Smooth muscle cell (in vitro differentiated cells): Measurements from ENCODE around the gene UBA52. TPM values are rescaled to one million over a fixed set of nuclear protein-coding genes. Genes with fewer than 3 reads are reported as not detected.
A peak's percentile ranks its signal among the peaks of the same experiment; 100 is the strongest.

Experiments used
- DNase-seq: peaks from one replicate; lab custom pipeline; 2025; ENCODE audit not compliant: unreplicated experiment; lab: John Stamatoyannopoulos, UW
- H2AFZ ChIP-seq: fragments of 200-600 bp; sonication (generic); 2 replicates; pipeline ENCODE4 v1.6.0; 2016; ENCODE audit warnings: antibody characterized with exemption, low read depth, mild to moderate bottlenecking
- H3F3A ChIP-seq: fragments of 200-600 bp; sonication (generic); 2 replicates; pipeline ENCODE4 v1.6.0; 2017; ENCODE audit warnings: antibody characterized with exemption, low read depth
- H3K27ac ChIP-seq: fragments of 200-600 bp; sonication (generic); 2 replicates; pipeline ENCODE4 v1.5.1; 2016; ENCODE audit warnings: low read depth, mild to moderate bottlenecking
- H3K27me3 ChIP-seq: fragments of 200-600 bp; sonication (generic); 2 replicates; pipeline ENCODE4 v1.6.1; 2016; ENCODE audit warnings: low read depth, mild to moderate bottlenecking
- H3K36me3 ChIP-seq: fragments of 200-600 bp; sonication (generic); 2 replicates; pipeline ENCODE4 v1.5.1; 2016; ENCODE audit warnings: low read depth
- H3K4me1 ChIP-seq: fragments of 200-600 bp; sonication (generic); 2 replicates; pipeline ENCODE4 v1.5.1; 2016; ENCODE audit warnings: low read depth
- H3K4me2 ChIP-seq: fragments of 200-600 bp; sonication (generic); 2 replicates; pipeline ENCODE4 v1.6.0; 2016; ENCODE audit warnings: mild to moderate bottlenecking
- H3K4me3 ChIP-seq: fragments of 200-600 bp; sonication (generic); 2 replicates; pipeline ENCODE4 v1.5.1; 2016; ENCODE audit warnings: mild to moderate bottlenecking
- H3K79me2 ChIP-seq: fragments of 200-600 bp; sonication (generic); 2 replicates; pipeline ENCODE4 v1.6.0; 2016; ENCODE audit warnings: low read depth, mild to moderate bottlenecking
- H3K9ac ChIP-seq: fragments of 200-600 bp; sonication (generic); 2 replicates; pipeline ENCODE4 v1.6.0; 2016; ENCODE audit warnings: low read depth
- H3K9me3 ChIP-seq: fragments of 200-600 bp; sonication (generic); replicated peaks from 2 replicates; pipeline ENCODE4 v1.5.1; 2016; ENCODE audit warnings: low read depth
- H4K20me1 ChIP-seq: fragments of 200-600 bp; sonication (generic); 2 replicates; pipeline ENCODE4 v1.6.0; 2016; ENCODE audit warnings: low read depth
- CTCF ChIP-seq: fragments of 200-600 bp; sonication (generic); IDR thresholded peaks from 2 replicates; pipeline ENCODE4 v1.5.1; 2017; ENCODE audit warnings: borderline replicate concordance, mild to moderate bottlenecking, antibody characterized with exemption; ENCODE audit not compliant: insufficient read depth, poor library complexity, severe bottlenecking
- WGBS: methylation state at CpG from one replicate; pipeline ENCODE4 v1.1.7; 2016; ENCODE audit warnings: low lambda C conversion rate; 5-methylcytosine and 5-hydroxymethylcytosine counted together
- polyA plus RNA-seq: library from polyadenylated mRNA; unstranded; fragments of >200 nt; fragmentation: Nextera tagmentation; extraction: Ambion mirVana; gene quantifications from 2 replicates; pipeline ENCODE4 v1.2.1, GENCODE V29; 2016
- total RNA-seq: library from RNA; depleted of rRNA; stranded (reverse); fragments of >200 nt; gene quantifications from 2 replicates; pipeline ENCODE4 v1.2.3, GENCODE V29; 2014

Gene UBA52
- total and polyA plus RNA-seq, 2 experiments from 2014 or later: 752 to 1,086 TPM

- TF ChIP-seq CTCF: no peak
- peaks cover 66% of the 10 kb centered on the region for H3K27me3 ChIP-seq
- H3K4me2 ChIP-seq: peak within 1 kb of the TSS; percentile 94
- no peak within 1 kb of the TSS for H2AFZ ChIP-seq
- WGBS: 5% methylated on average over 17 of the region's 70 CpGs
- no peak for DNase-seq
- peaks cover 27% of the 10 kb centered on the region for H3K4me1 ChIP-seq
- H3K9me3 ChIP-seq: no peaks in the 10 kb centered on the region
- H3F3A ChIP-seq: no peaks in the 10 kb centered on the region
- H3K4me3 ChIP-seq: peak within 1 kb of the TSS; percentile 56
- no peak within 1 kb of the TSS for H3K27ac ChIP-seq
- no peak within 1 kb of the TSS for H3K9ac ChIP-seq
- H3K36me3 ChIP-seq: no peaks in the 10 kb centered on the region
- no peaks in the 10 kb centered on the region for H3K79me2 ChIP-seq
- H4K20me1 ChIP-seq: no peaks in the 10 kb centered on the region
Observed at GRCh38 chr19:18612772-18613588, 41.3 kb downstream of the UBA52 start, which contains the start of gene TMEM59L. Gene TMEM59L, plus strand, starts transcription at chr19:18612870. Its CDS starts 89 bp downstream, at chr19:18612959.

- H3K4me2 ChIP-seq: peak overlapping the region; percentile 94
- no peak for DNase-seq
- no peaks in the 10 kb centered on the region for H3K36me3 ChIP-seq
- H3K27me3 ChIP-seq: peaks cover 59% of the 10 kb centered on the region
- no peak overlapping the region for H3K4me3 ChIP-seq
- H3K4me1 ChIP-seq: peaks cover 27% of the 10 kb centered on the region
- H3F3A ChIP-seq: no peaks in the 10 kb centered on the region
- no peaks in the 10 kb centered on the region for H4K20me1 ChIP-seq
- H2AFZ ChIP-seq: no peak overlapping the region
- WGBS: 45% methylated on average over 11 of the region's 23 CpGs
- no peaks in the 10 kb centered on the region for H3K9me3 ChIP-seq
- no peaks in the 10 kb centered on the region for H3K79me2 ChIP-seq
- no peak overlapping the region for H3K27ac ChIP-seq
- no peak for TF ChIP-seq CTCF
- H3K9ac ChIP-seq: no peak overlapping the region
Observed at GRCh38 chr19:18613589-18614234, 42.1 kb downstream of the UBA52 start.

- DNase-seq: no peak
- H3K9me3 ChIP-seq: no peaks in the 10 kb centered on the region
- no peak overlapping the region for H3K4me3 ChIP-seq
- H3K36me3 ChIP-seq: no peaks in the 10 kb centered on the region
- peaks cover 36% of the 10 kb centered on the region for H3K27me3 ChIP-seq
- no peak overlapping the region for H3K4me2 ChIP-seq
- H3K4me1 ChIP-seq: peaks cover 18% of the 10 kb centered on the region
- WGBS: 86% methylated on average over 3 of the region's 3 CpGs
- no peak overlapping the region for H3K27ac ChIP-seq
- no peaks in the 10 kb centered on the region for H3K79me2 ChIP-seq
- H2AFZ ChIP-seq: no peak overlapping the region
- H3K9ac ChIP-seq: no peak overlapping the region
- no peak for TF ChIP-seq CTCF
- no peaks in the 10 kb centered on the region for H3F3A ChIP-seq
- H4K20me1 ChIP-seq: no peaks in the 10 kb centered on the region
Observed at GRCh38 chr19:18616023-18616422, 44.4 kb downstream of the UBA52 start.

- Histone ChIP-seq H4K20me1 (no peaks in the 10 kb centered on the region), H3K27me3 (peaks cover 21% of the 10 kb centered on the region), H3K27ac (no peak overlapping the region), H3F3A (no peaks in the 10 kb centered on the region), H3K4me3 (no peak overlapping the region), H3K79me2 (no peaks in the 10 kb centered on the region), H3K36me3 (no peaks in the 10 kb centered on the region), H3K4me1 (peaks cover 4% of the 10 kb centered on the region), H3K4me2 (no peak overlapping the region), H2AFZ (no peak overlapping the region), H3K9ac (no peak overlapping the region), H3K9me3 (no peaks in the 10 kb centered on the region)
- TF ChIP-seq CTCF: no peak
- no peak for DNase-seq
Observed at GRCh38 chr19:18617562-18617961, 45.9 kb downstream of the UBA52 start.
